Astrocyte (in vitro differentiated cells and primary cell): Measurements from ENCODE around the gene OXER1.

ENCODE experiments used
- CTCF ChIP-seq: IDR thresholded peaks from 2 replicates; pipeline ENCODE4 v1.5.1; 2011; ENCODE audit warnings: low read depth, mild to moderate bottlenecking, inconsistent platforms, low read length, moderate library complexity; ENCODE audit not compliant: insufficient read depth
- EZH2 ChIP-seq: IDR thresholded peaks from 2 replicates; pipeline ENCODE4 v1.6.1; 2012; ENCODE audit warnings: mild to moderate bottlenecking, low read length, inconsistent platforms; ENCODE audit not compliant: insufficient read depth

GRCh38 chr2:42796427-42797248, 32.7 kb upstream of the OXER1 start:
- no peak for TF ChIP-seq CTCF
- no peak for TF ChIP-seq EZH2
